GM12874 (cell line): ENCODE measurements around the gene C4orf50.

Source experiments
- CTCF ChIP-seq: IDR thresholded peaks from 2 replicates; pipeline ENCODE4 v1.5.1; 2011; ENCODE audit warnings: low read depth, mild to moderate bottlenecking, control low read depth, low read length, moderate library complexity; ENCODE audit not compliant: insufficient read depth

C4orf50 gene

GRCh38 chr4:5964030-5964429 lies 54.2 kb downstream of the C4orf50 start:
- no peak for TF ChIP-seq CTCF

DNA sequence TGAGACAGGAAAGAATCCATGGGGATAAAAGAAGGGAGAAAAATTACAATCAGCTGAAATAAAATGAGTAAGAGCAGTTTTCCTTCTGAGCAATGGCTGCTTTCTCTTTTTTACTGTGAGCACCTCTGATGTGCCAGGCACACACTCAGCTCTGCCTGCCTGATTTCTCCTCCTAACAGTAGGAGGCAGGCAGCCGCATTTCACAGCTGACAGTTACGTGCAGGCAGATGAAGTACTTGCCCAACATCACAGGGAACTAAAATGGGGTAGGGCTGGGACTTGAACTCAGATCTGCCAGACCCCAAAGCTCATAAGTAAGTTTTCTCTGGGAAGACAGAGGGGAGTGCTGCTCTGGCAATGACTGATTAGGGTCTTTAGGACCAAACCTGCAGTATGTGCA lies 54.6 kb downstream of the C4orf50 start:
- TF ChIP-seq CTCF, result no peak

DNA sequence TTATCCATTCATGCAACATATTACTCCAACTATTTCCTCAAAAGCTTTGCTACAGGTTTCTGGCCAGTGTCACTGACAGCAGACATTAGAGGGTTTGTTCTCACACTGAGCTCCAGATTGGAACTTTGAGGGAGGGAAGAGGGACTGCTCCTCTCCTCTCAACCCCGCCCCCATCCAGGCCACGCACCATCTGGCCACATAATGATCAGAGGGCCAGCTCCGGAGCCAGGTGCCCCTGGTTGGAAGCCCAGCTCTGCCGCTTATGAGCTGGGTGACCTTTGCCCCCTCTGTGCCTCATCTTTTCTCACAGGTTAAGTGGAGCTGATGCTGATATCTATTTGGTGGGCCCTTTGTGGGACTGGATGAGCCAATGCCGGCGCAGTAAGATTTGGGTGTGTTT lies 55.8 kb downstream of the C4orf50 start:
- TF ChIP-seq CTCF, result no peak

- no peak for TF ChIP-seq CTCF
Observed at GRCh38 chr4:5960252-5960880, 57.9 kb downstream of the C4orf50 start.

DNA sequence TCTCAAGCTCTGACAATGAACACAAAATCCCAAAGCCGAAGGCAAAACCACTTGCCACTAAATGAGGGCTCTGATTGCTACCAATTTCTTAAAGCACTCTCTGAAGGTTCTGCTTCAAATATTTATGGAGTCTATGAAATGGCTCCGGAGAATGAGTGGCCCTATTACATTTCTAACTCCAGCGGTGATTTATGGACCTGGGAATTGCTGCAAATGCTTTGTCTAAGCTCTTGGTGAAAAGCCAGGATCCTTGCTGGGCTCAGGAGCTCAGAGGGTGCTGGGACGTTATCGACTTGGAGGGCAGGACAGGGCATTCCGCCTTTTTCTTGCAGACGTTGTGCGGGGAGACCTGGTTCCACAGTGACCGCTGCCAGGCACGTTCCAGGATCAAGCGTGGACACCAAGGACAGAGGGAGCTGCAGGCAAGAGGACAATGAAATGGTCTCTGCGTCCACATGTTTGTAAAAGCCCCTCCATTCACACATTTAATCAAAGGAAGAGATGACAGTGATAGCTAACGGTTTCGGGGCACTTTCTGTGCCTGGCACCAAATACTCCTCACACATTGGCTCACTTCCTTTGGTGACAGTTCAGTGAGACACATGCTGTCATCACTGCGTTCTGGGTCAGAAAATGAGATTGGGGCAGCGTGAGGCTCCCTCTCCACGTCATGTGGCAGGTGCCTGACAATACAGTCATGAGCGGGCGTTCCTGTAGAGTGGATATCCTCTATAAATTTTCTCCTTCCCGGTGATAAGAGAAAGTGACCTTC lies 58.8 kb downstream of the C4orf50 start:
- no peak for TF ChIP-seq CTCF

DNA sequence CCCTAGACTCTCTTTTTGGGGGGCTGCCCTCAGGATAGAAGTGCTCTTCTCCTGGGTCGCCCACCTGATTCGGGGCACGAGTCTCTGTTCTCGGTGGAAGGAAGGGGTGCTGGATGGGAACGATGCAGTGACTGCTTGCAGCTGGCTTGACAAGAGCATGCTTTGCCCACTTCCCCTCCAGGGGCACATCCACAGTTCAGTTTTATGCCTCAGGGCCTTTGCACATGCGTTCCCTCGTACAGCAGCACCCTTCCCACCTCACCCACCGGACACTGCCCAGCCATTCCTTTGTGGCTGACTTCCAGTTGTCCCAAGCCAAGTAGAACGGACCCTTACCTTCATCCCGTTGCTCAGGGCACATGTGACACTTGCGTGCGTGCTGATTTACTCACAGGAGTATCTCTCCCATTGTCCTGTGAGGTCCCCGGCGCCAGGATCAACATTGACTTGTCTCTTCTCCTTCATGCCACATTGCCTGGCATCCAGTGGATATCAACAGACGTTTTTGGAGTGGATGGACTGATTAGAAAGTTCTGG lies 60.0 kb downstream of the C4orf50 start:
- no peak for TF ChIP-seq CTCF

GRCh38 chr4:5957076-5957475 lies 61.2 kb downstream of the C4orf50 start:
- TF ChIP-seq CTCF, result no peak
